AG09319 (cell line): Measurements from ENCODE around the gene PGAM4.

Source experiments
- DNase-seq: peaks from one replicate; pipeline ENCODE4 v3.0.0-alpha.2; 2010; ENCODE audit warnings: low read depth; ENCODE audit errors: extremely low read depth
- CTCF ChIP-seq: IDR thresholded peaks from 2 replicates; pipeline ENCODE4 v1.5.1; 2011; ENCODE audit warnings: low read depth, mild to moderate bottlenecking, inconsistent platforms, low read length, moderate library complexity

Gene PGAM4

GRCh38 chrX:77966361-77966760 lies 3.1 kb downstream of the PGAM4 start:
- DNase-seq = no peak
- no peak for TF ChIP-seq CTCF

- TF ChIP-seq CTCF = no peak
- DNase-seq = no peak
These were observed 7.2 kb downstream of the PGAM4 start for GRCh38 chrX:77962068-77962902.

GRCh38 chrX:77961063-77961462 lies 8.4 kb downstream of the PGAM4 start:
- TF ChIP-seq CTCF = no peak
- DNase-seq = no peak

GRCh38 chrX:77960567-77960966 lies 8.9 kb downstream of the PGAM4 start:
- DNase-seq = no peak
- no peak for TF ChIP-seq CTCF

GRCh38 chrX:77953708-77954107 lies 15.7 kb downstream of the PGAM4 start:
- no peak for TF ChIP-seq CTCF
- no peak for DNase-seq

- no peak for DNase-seq
These were observed 16.1 kb downstream of the PGAM4 start for GRCh38 chrX:77953302-77953701.

More at GRCh38 chrX:77953302-77953701, 16.1 kb downstream of the PGAM4 start:
- no peak for TF ChIP-seq CTCF
